Measurements from ENCODE around the gene PTPRN2.

- TF ChIP-seq CTCF (conservative IDR thresholded peaks at IDR 0.05): no peak
- no peak for TF ChIP-seq EZH2 (IDR thresholded peaks at IDR 0.05; ENCODE audit: low read depth)
These were observed 1088.3 kb downstream of the PTPRN2 start for GRCh38 chr7:157499121-157499834.

Data from PC-9 (cell line).